HL-60 (cell line): ENCODE results near the gene RNF223.

Experiments used
- DNase-seq, 2 experiments: peaks; one replicate each; pipeline ENCODE4 v3.0.0-alpha.2; 2010 to 2020; ENCODE audit warnings: low read depth in 1 of 2, low spot score in 1 of 2
- H3K27ac ChIP-seq: fragments of 250-450 bp; sonication (Bioruptor Pico); replicated peaks from 2 replicates; pipeline ENCODE4 v1.5.1; 2020; ENCODE audit warnings: mild to moderate bottlenecking, moderate library complexity
- H3K27me3 ChIP-seq: fragments of 250-450 bp; sonication (Bioruptor Pico); 2 replicates; pipeline ENCODE4 v1.5.1; 2021; ENCODE audit warnings: mild to moderate bottlenecking, moderate library complexity; ENCODE audit not compliant: insufficient read depth, poor library complexity, severe bottlenecking
- H3K4me3 ChIP-seq: replicated peaks from 2 replicates; pipeline ENCODE4 v1.5.1; 2011; ENCODE audit warnings: mild to moderate bottlenecking, control low read depth, low read length; ENCODE audit not compliant: insufficient read depth
- CTCF ChIP-seq: IDR thresholded peaks from one replicate; pipeline ENCODE4 v1.5.1; 2011; ENCODE audit warnings: low read length, control low read depth, inconsistent platforms; ENCODE audit not compliant: insufficient read depth
- GABPA ChIP-seq: IDR thresholded peaks from 2 replicates; pipeline ENCODE4 v1.6.1; 2012; ENCODE audit warnings: low read depth
- POLR2AphosphoS5 ChIP-seq: IDR thresholded peaks from 2 replicates; pipeline ENCODE4 v1.6.1; 2012; ENCODE audit warnings: low read depth
- SPI1 ChIP-seq: IDR thresholded peaks from 2 replicates; pipeline ENCODE4 v1.6.1; 2012; ENCODE audit warnings: low read depth, mild to moderate bottlenecking, borderline replicate concordance
- TF ChIP-seq, protein P1 (sequence below): IDR thresholded peaks from 2 replicates; pipeline ENCODE4 v1.6.1; 2012; ENCODE audit warnings: low read depth; ENCODE audit not compliant: insufficient replicate concordance

RNF223 gene

DNA sequence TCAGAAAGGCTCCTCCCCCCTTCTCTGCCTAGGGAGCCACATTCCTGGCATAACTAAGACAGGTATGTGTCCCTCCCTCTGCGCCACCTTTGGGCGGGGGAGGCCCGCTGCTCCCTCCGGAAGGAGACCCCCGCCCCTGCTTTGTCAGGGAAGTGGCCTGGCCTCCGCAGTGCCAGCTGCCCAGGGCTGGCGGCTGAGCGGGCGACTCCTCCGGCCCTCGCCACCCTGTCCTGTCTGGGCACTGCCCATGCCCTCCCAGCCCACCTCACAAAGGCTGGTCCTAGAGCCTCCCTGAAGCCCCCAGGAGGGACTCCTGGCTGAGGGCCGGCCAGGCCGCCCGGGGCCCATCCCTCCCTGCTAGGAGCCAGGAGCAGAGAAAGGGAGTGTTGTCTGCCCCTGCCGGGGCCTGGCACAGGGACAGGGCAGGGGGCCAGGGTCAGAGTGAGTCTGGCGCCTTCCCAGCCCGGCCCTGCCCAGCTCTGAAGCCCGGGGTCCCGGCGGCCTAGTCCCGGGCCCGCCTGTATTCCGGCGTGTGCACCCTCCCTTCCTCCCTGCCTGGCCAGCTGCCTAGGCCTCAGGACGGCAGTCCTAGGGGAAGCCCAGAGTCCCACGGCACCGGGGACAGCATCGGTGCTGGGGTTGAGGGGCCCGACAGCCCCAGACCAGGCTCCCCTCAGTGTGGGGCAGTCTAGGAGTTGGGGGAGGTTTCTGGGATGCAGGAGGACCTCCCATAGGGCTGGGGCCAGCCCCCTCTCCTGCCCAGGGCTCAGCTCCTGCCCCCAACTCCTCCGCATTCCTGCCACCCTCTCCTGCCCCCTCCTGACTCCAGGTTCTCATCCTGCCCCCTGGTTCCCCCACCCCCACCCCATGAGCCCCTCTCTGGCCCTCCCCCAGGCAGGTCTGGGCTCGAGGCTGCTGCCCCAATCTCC is 49.1 kb downstream of the RNF223 start:
- no peak overlapping the region for H3K27ac ChIP-seq
- no peak for TF ChIP-seq POLR2AphosphoS5
- no peak for TF ChIP-seq SPI1
- no peak for TF ChIP-seq GABPA
- TF ChIP-seq, protein P1, sequence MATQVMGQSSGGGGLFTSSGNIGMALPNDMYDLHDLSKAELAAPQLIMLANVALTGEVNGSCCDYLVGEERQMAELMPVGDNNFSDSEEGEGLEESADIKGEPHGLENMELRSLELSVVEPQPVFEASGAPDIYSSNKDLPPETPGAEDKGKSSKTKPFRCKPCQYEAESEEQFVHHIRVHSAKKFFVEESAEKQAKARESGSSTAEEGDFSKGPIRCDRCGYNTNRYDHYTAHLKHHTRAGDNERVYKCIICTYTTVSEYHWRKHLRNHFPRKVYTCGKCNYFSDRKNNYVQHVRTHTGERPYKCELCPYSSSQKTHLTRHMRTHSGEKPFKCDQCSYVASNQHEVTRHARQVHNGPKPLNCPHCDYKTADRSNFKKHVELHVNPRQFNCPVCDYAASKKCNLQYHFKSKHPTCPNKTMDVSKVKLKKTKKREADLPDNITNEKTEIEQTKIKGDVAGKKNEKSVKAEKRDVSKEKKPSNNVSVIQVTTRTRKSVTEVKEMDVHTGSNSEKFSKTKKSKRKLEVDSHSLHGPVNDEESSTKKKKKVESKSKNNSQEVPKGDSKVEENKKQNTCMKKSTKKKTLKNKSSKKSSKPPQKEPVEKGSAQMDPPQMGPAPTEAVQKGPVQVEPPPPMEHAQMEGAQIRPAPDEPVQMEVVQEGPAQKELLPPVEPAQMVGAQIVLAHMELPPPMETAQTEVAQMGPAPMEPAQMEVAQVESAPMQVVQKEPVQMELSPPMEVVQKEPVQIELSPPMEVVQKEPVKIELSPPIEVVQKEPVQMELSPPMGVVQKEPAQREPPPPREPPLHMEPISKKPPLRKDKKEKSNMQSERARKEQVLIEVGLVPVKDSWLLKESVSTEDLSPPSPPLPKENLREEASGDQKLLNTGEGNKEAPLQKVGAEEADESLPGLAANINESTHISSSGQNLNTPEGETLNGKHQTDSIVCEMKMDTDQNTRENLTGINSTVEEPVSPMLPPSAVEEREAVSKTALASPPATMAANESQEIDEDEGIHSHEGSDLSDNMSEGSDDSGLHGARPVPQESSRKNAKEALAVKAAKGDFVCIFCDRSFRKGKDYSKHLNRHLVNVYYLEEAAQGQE = no peak
- no peak for TF ChIP-seq CTCF
- no peak overlapping the region for H3K4me3 ChIP-seq
- H3K27me3 ChIP-seq = peaks cover 25% of the 10 kb centered on the region
- no peak for DNase-seq

DNA sequence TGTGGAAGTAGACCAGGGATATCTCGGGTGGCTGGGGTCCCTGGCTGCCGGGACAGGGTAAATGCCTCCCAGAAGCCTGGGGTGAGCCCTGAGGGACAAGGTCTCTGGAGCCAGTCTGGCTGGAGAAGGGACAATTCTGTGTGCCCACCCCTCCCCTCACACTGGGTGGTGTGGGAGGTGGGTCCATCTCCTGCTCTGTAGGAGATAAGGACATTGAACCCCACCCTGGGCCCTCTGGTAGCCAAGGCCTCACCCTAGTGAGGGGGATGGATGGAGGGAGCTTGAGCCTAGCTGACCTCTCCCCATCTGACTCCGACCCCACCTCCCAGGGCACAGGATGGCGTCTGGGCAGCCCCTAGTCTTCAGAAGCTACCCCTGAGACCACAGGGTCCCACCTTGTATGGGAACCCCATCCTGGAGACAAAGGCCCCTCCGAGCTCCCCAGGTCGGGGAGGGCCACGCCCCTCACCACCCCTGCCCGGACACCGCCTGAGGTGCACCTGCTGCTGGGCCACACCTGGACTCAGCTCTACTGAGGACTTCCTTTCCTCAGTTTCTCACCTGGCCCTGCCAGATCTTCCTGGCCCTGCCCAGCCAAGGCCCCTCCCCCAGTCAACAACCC is 49.8 kb downstream of the RNF223 start:
- H3K27ac ChIP-seq = no peak overlapping the region
- TF ChIP-seq POLR2AphosphoS5 = no peak
- TF ChIP-seq CTCF = no peak
- TF ChIP-seq GABPA = no peak
- H3K4me3 ChIP-seq = no peak overlapping the region
- DNase-seq = no peak
- H3K27me3 ChIP-seq = peaks cover 25% of the 10 kb centered on the region

DNA sequence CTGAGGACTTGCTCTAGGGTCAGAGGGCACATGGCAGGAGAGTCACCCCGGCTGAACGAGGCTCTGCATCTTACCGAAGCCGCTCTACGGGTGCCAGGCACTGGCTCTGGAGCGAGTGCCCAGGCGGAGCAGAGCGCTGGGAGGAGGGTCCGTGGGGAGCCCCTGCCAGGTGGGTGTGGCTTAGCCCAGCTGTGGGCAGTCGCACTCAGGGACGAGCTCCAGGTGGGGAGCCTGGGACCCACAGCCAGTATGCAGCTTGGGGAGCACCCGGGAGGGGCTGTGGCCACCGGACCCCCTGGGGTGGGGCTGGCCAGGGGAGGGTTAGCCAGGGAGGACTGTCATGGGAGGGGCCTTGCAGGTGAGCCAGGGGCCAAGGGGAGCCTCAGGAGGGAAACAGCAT is 50.4 kb downstream of the RNF223 start:
- no peak for TF ChIP-seq SPI1
- TF ChIP-seq, protein P1 = no peak
- no peak for TF ChIP-seq GABPA
- TF ChIP-seq CTCF = no peak
- no peak for TF ChIP-seq POLR2AphosphoS5
- no peak overlapping the region for H3K27ac ChIP-seq
- H3K27me3 ChIP-seq = peaks cover 25% of the 10 kb centered on the region
- DNase-seq = no peak
- H3K4me3 ChIP-seq = no peak overlapping the region
